GM18508 (cell line): ENCODE results near the gene PREX1.
"Not testable (repeated sequence)": the region's sequence is repeated elsewhere in the genome, so short reads cannot be mapped to it uniquely, and the experiment has no call there.

Experiments used
- ATAC-seq: cut with Tn5 transposase; IDR thresholded peaks from one replicate; pipeline ENCODE4 v1.9.1; 2021; ENCODE audit warnings: moderate number of reproducible peaks; ENCODE audit not compliant: insufficient read depth, unreplicated experiment

PREX1 gene

DNA sequence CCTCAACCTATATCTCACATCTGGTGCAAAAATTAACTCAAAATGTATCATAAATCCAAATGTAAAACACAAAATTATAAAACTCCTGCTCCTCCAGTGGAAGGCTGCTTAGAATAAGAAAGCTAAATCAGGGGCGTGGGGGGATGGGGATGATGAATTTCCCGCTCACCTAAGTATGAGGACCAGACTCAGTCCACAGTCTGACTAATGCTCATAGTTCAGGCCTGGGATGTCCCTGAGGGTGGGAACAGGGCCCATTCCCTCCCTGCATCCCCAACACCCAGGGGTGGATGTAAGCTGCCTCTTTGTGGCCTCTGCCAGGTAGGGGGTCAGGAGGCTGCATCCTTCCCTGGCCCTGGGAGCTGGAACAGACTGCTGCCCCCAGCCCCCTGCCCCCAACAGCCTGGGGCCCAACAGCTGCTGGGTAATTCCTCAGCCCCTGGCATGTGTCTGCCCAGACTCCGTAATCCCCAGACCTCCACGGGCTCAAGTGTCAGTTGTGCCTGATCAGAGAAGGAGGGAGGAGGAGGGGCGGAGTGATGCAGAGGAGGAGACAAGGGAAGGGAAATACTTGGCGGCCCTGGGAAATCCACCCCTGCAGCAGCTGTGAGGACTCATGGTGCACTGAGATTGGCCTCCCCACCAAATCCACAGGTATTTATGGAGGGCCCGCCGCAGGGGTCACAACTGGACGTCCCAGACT, 224.5 kb downstream of the PREX1 start:
- no peak for ATAC-seq

DNA sequence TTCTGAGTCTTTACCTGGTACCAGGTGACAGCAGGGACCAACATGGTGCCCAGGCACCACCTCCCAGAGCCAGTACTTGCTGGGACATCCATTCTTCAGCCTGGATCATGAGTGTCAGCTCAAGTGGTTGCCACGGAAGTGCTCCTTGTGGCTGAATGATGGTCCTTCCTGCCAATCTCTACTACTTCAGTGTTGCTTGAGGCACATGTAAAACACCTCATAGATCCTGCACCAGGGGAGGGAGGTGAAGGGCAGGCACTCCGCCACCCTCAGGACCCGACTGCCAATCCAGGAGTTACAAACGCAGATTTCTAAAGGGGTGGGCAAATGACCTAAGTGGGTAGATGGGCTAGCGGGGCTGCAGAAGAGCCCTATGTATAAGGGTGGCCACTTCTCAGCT, 226.0 kb downstream of the PREX1 start:
- no peak for ATAC-seq

DNA sequence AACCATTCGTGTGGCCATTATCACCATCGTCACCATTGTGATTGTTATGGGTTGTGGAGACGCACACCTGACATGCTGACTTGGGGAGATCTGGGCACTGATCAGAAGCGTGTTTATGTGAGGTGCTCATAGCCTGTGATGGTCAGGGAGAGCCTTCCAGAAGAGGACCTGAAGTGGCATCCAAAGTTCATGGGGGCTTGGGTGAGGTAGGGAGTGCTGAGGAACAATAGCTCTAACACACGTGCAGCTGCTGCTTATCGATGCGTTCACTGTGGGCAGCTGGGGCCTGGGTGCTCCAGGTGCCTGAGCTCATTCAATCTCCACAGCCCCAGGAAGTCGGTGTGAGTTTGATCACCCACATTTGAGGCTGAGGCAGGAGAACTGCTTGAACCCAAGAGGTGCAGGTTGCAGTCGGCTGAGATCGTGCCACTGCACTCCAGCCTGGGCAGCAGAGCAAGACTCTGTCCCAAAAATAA, 227.3 kb downstream of the PREX1 start:
- ATAC-seq: no peak

DNA sequence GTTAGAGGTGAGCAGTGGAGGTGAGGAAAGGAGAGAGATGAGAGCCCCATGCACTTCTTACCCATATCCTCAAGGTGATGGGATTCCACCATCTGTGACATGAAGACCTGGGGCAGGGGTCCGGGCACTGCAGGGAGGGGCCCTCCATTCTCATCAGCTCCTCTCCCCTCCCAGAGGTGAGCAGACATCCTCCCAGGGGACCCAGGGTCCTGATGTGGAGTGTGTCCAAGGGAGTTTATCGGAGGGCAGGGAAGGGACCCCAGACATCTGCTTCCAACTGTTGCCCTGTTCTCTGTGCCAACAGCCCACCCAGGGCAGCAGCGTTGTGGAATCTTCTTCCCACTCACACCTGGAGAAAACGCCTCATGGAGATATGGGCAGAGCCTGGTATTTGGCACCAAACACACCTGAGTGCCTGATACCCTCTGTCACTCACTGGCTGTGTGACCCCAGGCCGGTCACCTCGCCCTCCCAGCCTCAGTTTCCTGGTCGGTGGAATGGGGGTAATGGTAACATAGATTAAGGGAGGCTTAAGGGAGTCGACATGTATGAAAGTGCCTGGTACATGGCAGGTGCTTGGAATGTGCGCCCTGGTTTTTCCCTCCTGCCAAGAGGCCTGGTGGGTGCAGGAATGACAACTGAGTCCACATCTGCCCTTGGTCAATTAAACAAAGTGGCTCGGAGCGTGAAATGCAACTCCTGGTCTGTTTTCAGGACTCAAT, 227.9 kb downstream of the PREX1 start:
- ATAC-seq: no peak

DNA sequence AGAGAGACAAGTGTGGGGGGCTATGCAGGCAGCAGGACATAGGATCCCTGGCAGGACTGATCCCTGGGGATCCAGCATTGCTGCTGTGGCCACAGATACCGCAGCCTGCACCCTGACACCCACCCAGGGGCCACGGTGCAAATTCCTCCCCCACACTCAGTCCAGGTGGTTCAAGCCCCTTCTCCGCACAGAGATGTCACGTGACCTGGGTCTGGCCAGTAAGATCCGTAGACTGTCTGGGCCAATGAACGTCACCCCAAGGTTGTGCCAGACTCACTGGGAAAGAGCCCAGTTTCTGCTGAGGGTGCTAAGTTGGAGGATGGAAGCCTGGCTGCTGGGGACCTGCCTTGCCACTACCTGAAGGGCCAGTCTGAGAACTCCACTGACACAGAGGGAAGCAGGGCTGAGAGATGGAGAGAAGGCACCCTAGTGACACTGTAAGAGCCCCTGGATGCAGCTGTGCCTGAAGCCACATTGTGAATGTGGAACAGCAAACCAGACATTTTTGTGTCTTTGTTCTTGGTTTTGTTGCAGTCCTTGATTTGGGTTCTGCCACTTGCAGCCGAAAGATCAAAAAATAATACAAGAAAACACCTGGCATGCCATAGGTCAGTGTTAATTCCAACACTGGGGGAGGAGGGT, 228.6 kb downstream of the PREX1 start:
- no peak for ATAC-seq

DNA sequence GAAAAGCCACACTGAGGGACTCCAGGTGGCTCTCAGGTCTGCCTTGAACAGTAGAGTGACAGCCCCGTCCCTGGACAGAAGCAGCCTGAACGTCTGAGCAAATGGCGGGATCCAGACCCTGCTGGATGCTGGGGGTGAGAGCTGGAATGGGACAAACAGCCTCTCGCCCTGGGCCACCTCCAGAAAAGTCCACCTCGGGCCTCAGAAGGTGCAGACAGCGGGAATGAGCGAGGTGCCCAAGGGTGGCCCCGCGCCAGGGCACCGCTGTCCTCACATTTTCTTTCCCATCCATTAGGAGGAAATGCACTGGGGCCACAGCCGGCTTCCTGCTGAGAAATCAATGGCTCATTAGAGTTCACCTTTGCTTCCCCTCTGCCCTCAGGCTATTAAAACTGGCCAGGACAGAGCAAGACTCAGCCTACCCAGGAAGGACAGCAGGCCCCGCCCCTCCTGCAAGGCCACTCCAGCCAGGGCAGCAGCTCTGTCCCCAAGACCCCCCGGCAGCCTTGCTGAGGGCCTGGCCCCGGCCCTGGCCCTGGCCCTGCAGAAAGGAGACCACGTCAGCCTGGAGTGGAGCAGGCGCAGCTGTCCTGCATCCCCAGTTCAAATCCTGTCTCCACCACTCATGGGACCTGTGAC, 229.4 kb downstream of the PREX1 start:
- ATAC-seq: not testable (repeated sequence)

DNA sequence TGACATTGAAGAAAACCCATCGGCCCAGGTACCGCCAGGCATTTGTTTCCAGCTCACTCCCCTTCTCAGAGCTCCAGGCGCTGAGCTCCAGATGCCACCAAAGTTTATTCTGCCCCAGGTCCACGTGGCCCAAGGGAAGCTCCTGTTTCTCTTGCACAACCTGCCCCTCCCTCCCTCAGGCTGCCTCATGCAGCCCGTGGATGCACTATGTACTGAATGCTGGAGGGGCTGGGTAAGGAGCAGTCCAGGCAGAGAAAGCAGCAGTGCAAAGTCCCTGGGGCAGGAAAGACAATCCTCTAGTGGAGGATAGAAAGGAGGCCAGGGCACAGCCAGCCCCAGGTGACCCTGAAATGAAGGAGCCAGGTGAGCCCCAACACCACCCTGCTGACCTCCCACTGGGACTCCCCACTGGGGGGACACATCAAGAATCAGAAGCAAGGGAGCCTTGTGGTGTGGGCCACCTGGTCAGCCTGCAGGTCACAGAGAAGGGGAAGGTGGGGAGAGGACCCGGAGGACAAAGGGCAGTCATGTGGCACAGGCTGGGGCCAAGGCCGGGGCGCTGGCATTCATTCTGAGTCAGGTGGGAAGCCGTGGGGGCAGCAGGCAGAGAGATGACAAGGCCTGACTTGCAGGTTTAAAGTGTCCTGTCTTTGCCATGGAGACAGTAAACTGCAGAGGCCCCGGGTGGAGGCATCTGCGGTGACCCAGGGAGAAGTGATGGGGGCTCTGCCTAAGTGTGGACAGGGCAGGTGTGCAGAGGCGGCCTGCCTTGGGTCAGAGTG, 230.1 kb downstream of the PREX1 start:
- no peak for ATAC-seq

DNA sequence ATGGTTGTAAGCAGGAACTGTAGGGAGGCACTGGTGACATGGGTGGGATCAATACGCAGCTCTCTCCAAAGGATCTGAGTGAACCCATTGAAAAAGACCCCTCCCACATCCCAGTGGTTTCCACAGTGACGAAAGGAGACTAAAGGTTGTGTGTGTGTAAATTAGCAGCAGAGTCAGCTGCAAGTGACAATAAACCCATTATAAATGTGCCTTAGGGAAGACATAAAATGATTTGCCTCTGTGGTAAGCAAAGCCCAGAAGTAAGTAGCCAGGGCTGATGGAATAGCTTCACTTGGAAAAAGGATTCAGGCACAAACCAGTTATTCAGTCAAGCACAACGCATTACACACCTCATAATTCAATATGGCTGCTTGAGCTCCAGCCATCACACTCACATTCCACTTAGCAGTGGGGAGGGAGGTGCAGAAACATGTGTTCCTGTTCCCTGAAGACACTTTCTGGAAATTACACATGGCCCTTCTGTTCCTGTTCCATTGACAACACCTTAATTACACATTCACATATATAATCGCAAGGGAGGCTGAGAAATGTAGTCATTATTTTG, 231.4 kb downstream of the PREX1 start:
- no peak for ATAC-seq

DNA sequence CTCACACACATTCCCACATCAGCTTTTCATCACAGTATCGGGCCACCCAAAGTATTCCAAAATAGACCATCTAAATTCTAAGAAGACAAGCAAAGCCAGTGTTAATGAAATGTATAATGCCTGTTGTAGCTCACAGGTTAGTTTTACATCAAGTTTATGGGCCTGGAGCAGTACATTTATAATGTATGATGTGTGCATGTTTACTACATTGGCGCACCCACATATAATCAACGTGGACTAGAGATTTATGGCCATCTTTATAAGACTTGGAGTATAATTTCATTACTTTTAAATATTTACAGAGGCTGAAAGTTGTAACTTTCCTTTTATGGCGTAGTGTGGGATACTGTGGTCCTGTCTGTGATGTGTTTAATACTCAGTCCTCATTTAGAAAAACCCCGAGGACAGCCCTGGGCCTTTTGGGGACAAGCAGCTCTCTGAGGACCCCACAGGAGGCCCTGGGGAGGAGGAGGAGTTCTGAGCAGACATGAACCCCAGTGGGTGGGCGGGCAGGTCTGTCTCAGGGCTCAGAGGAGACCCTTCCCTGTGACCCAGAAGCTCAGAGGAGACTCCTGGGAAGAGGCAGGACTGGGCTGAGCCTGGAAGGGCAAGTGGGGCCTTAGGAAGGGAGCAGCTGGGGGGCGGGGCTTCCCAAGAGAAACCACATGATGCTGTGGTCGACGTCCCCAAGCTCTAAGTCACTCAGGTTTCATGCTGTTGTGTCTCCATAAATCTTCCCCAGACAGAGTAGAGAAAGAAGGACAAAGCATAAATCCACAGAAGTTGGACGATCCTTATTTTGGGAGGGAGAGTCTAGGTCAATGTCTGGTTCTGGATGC, 232.1 kb downstream of the PREX1 start:
- ATAC-seq: no peak

DNA sequence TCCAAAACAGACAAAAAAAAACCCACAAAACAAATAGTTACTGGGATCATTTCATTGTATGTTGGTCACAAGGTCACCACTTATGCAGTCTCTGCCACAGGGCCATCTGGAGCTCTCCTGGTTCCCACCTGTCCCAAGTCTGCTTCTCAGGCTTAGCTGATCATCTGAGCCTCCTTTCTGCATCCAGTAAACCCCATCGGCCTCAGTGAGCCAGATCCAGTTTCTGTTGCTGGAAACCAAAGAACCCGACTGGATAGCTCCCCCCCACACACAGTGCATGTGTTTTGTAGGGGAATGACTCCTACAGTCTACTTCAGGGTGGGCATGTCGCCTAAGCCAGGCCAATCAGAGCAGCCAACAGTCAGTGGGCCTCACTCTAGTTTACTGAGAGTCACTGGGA, 233.3 kb downstream of the PREX1 start:
- no peak for ATAC-seq

DNA sequence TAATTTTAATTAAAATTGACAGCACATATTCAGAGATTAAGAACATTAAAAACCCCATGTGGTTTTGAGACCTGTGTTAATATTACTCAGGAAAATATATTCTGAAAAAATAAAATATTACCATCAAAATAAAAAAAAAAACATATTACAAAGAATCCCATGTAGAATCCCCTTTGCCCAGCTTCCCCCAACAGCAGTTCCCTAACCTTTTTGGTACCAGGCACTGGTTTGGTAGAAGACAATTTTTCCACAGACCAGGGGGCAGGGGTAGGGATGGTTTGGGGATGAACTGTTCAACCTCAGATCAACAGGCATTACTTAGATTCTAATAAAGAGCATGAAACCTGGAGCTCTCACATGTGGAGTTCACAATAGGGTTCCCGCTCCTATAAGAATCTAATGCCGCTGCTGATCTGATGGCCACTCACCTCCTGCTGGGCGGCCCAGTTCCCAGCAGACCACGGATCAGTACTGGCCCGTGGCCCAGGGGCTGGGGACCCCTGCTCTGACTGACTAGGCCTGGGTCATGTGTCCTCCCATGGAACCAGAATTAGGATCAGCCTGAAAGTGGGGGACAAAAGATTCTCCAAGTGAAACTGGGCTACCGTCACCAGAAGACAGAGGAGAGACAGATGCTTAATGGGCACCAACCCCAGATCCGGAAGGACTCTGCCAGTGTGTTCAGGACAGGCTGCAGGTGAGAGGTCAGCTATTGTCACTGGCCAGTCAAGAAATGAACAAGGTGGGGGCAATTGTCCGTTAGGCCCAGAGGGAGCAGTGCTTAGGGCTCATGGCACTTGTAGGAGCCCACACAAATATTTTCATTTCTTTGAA, 235.5 kb downstream of the PREX1 start:
- no peak for ATAC-seq

DNA sequence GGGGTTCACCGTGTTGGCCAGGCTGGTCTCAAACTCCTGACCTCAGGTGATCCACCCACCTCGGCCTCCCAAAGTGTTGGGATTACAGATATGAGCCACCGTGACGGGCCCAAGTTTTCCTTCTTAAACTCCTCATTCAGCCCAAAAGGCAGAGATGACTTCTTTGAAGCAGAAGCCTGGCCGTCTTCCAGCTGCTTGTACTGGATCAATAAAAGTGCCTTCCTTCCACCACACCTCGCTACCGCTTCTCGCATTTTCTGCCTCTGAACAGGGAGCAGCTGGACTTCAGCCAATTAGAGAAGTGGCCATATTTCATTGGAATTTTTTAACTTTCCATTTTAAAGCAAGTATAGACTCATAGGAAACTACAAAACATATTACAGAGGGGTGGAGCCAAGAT, 241.1 kb downstream of the PREX1 start:
- no peak for ATAC-seq

DNA sequence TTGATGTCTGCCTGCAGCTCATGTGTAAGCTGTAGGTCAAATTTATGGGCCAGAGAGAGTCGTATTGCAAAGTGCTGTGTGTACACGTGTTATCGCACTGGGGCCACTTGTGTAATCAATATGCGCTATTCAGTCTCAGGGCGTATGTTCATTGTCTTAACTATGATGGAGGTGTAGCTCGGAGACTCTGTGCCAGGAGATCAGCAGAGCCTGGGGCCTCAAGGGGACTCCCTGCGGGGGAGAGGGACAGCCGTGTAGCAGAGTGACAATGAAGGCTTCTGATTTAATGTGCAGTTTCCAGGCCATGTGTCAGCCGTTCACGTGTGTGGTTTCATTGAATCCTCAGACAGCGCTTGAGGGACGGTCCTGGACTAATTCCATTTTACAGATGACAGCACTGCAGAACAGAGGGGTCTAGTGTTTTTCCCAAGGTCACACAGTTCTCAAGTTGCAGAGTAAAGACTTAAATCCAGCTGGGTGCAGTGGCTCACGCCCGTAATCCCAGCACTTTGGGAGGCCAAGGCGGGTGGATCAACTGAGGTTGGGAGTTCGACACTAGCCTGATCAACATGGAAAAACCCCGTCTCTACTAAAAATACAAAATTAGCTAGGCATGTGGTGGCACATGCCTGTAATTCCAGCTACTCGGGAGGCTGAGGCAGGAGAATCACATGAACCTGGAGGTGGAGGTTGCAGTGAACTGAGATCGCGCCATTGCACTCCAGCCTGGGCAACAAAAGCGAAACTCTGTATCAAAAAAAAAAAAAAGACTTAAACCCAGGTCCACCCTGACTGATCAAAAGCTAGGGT, 242.5 kb downstream of the PREX1 start:
- no peak for ATAC-seq

DNA sequence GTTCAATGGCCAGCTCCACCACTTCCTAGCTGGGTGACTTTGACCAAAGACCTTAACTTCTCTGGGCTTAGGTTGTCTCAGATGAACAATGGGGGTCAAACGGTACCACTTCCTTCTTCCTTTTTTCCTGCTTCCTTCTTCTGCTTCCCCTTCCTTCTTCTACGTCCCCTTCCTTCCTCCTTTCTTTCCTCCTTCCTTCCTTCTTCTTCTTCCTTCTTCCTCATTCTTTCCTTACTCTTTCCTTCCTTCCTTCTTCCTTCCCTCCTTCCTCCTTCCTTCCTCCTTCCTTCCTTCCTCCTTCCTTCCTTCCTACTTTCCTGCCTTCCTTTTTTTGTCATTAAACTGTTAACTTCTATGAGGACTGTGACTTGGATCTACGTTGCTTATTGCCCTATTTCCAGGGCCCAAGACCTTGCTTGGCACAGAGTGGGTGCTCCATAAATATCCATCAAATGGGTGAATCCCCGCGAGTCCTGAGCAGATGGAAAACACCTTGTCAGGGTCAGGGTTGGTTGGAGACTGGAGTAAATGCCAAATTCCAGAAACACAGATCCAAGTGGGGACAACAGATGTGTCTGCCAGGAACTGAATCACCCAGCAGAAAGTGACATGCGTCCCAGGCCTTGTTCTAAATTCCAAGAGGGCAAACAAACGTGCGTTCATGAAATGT, 243.3 kb downstream of the PREX1 start:
- no peak for ATAC-seq

DNA sequence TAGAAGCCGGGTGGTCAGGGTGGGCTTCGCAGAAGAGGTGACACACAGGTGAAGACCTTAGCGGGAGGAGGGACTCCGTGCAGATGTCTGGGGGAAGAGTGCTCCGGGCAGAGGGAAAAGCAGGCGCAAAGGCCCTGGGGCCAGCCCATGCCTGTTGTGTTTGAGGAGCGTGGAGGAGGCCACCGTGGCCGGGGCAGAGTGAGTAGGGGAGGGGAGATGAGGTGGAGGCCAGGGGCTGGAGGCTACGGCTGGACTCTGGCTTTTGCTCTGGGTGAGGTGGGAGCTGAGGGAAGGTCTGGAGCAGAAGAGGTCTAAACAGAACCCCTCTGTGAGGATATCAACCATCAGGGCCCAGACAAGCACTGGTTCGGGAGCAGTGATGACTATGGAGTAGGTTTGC, 244.0 kb downstream of the PREX1 start:
- ATAC-seq: no peak

DNA sequence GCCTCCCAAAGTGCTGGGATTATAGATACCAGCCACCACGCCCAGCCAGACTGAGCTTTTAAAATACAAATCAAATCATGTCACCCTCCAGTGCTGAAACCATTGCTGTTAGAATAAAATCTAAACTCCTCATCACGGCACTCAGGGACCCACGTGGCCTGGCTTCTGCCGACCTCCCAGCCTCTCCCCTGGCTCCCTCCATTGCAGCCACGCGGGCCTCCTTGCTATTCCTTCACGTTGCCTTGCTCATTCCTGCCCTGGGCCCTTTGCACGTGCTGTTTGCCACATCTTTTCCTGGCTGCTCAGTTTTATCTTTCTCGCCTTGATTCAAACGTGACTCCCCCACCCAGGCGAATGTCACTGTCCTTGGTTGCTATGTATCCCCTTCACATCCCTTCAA, 244.6 kb downstream of the PREX1 start:
- ATAC-seq: no peak

DNA sequence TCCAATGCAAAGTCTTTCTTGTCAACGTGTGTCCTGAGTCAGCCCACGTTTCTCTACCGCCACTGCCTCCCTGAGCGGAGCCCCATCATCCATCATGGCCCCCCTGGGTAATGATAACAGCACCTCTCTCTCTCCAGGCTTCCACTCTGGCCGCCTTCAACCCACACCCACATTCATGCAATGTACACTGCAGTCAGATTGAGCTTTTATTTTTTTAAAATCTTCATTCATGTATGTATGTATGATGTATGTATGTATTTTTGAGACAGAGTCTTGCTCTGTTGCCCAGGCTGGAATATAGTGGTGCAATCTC, 245.2 kb downstream of the PREX1 start:
- no peak for ATAC-seq
